ENCODE measurements around the gene IFT81.

IFT81 gene

GRCh38 chr12:110157539-110157938, 33.4 kb downstream of the IFT81 start:
- no peak for DNase-seq (ENCODE audit: low read depth, low spot score)

GRCh38 chr12:110159671-110160245, 35.6 kb downstream of the IFT81 start:
- no peak for DNase-seq (ENCODE audit: low read depth, low spot score)

GRCh38 chr12:110165540-110166159, 41.5 kb downstream of the IFT81 start:
- DNase-seq (ENCODE audit: low read depth, low spot score) = peak; percentile 3

DNA sequence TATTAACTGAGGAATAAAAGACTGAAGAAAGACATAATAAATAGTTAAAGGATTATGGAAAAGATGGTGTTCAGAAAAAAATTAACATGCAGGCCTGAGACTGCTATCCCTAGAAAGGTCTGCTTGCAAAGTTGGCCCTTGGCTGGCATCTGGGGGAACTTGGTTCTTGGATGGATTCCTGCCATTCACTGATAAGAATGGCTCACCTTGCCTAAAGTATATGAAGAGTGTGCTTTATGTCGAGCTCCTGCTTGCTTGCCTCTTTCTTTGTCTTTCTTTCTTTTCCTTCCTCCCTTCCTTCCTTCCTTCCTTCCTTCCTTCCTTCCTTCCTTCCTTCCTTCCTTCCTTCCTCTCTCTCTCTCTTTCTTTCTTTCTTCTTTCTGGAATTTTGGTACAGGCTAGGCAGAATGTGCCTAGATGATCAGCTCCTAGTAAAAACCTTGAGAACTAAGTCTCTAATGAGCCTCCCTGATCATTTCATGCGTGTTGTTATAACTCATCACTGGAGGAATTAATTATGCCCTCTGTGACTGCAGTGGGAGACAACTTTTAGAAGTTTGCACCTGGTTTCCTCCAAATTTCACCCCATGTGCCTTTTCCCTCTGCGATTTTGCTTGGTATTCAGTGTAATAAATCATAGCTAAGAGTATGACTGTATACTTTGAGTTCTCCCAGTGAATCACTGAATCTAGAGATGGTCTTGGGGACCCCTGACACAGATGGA, 44.7 kb downstream of the IFT81 start:
- no peak for DNase-seq (ENCODE audit: low read depth, low spot score)

DNA sequence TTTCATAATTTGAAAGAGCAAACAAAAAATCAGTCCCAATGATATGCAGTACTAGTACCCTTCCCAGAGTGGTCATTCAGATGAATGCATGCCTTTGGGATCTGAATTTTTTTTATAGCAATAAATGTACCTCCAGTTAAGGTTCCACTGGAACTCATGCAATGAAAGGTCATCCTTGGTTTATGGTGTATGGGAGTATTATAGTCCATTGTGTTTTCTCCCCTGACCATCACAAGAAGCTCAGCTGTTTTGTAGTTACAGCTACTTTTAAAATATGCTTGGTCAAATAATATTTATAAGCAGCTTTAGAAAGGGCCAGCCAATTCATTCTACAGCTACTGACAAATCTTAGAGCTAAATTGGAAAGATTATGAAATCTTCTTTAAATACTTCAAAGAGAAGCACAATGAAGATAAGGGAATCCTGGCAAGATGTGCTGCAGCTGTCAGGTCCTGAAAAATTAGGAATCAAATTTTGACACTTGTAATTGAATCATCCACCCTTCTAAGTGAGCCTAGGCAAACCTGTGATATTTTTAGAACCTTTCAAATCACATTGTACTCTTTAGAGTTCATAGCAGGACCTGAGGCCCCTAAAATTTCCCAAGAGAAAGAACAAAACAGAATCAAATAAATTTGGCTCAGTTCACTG, 46.5 kb downstream of the IFT81 start:
- DNase-seq (ENCODE audit: low read depth, low spot score) = no peak

GRCh38 chr12:110171186-110171538, 47.0 kb downstream of the IFT81 start:
- no peak for DNase-seq (ENCODE audit: low read depth, low spot score)

GRCh38 chr12:110171636-110172035, 47.5 kb downstream of the IFT81 start:
- no peak for DNase-seq (ENCODE audit: low read depth, low spot score)

DNA sequence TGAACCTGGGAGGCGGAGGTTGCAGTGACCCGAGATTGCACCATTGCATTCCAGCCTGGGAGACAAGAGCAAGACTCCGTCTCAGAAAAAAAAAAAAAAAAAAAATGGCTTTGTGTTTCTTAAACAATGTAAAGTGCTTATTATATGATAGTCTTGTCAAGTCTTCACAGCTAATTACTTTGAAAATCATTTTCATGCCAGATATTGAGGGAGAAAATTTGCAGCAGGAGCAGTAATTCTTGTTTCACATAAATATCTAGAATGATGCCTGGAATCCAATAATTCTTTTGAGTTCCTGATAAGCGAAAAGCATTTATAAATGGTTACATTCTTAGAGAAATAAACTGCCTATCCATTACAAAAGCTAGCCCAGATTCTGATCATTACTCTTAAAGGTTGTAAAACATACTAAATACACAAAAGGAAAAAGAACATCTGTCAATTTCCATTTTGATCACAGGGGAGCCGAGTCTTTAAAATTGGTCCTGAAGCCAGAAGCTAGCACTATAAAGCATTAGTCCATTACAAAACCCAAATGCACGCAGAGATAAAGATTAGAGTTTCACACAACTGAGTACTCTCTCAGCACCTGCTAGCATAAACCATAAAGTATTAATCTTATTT, 50.3 kb downstream of the IFT81 start:
- DNase-seq (ENCODE audit: low read depth, low spot score) = no peak

DNA sequence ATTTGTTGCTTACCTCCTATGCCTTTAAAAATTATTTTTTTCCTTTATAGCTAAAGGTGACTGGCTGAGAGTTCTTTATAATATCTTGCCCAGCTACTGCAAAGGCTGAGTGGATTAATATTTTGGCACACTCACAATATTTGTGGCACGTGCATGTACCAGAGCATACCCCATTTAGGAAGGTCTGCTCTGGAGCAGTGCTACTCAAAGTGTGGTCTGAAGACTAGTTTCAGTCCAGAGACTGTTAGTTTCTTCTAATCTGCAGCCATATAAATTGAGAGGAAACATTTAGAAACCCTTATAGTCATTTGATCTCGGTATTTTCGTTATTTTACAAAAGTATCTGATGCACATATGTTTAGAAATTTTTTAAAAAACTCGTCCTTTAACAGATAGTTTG, 51.0 kb downstream of the IFT81 start:
- no peak for DNase-seq (ENCODE audit: low read depth, low spot score)

- DNase-seq (ENCODE audit: low read depth, low spot score) = no peak
These were observed 52.6 kb downstream of the IFT81 start for GRCh38 chr12:110176745-110177144.

DNA sequence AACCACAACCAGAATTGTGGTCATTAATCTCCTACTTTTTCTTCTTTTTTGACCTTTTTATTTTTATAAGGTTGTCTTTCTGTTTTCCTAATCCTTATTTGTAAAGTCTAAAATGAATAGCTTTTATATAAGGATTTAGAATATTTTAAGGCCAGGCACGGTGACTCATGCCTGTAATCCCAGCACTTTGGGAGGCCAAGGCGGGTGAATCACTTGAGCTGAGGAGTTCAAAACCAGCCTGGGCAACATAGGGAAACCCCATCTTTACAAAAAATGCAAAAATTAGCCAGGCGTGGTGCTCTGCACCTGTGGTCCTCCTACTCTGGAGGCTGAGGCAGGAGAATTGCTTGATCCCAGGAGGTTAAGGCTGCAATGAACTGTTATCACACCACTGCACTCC, 55.1 kb downstream of the IFT81 start:
- peak; percentile 40 for DNase-seq (ENCODE audit: low read depth, low spot score)

DNA sequence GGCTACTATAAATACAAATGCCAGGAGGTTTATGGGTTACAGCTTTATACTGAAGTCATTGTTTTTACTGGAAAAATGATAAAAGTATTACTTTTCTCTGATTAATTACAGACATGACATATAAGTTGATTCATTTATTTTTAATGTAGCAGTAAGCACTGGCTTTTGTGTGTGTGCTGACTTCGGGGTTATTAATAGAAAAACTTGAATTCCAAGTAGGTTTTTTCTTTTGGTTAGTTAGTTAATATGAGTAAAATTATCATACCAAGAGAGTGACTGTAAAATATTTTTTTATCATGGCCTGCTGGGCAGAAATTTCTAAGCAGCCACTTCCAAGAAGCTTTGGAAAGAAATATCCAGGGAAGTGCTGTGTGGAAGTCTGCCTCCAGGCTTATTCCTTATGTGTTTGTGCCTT, 56.4 kb downstream of the IFT81 start:
- no peak for DNase-seq (ENCODE audit: low read depth, low spot score)

DNA sequence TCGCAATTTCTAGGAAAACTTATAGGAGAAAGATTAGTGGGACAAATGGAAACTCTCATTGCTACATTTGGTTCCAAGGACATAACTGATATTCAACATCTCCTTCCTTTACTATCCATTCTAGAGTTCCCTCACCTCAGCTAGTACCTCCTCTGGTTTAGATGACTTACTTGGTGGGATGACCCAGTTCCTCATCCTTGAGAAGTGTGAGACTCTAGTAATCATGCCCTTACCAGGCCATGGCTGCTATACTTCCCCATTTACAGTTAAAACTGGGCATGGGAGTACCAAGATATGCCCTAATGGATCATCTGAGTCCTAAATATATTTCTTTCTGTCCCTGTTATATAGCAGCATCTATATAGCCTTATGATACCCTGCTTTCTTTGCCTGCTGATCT, 58.1 kb downstream of the IFT81 start:
- no peak for DNase-seq (ENCODE audit: low read depth, low spot score)

DNA sequence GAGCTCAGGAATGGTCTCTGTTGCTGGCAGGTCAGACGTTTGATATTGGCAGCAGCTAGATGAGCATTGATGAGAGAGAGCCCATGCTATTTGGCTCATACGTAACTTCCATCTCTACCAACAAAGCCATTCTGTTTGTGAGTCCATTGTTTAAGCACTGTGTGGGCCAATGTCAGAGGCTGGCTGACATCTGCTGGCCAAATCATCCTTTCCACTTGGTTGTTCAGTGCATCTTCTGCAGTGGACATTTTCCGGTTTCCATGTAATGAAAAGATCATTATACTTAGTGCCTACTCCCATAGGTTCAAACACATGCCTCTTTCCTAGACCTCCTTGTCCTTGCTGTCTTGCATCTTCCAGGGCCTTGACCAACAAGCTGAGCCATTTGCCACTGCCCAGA, 59.2 kb downstream of the IFT81 start:
- no peak for DNase-seq (ENCODE audit: low read depth, low spot score)

- no peak for DNase-seq (ENCODE audit: low read depth, low spot score)
These were observed 61.5 kb downstream of the IFT81 start for GRCh38 chr12:110185626-110186025.

GRCh38 chr12:110186059-110186458, 61.9 kb downstream of the IFT81 start:
- no peak for DNase-seq (ENCODE audit: low read depth, low spot score)

DNA sequence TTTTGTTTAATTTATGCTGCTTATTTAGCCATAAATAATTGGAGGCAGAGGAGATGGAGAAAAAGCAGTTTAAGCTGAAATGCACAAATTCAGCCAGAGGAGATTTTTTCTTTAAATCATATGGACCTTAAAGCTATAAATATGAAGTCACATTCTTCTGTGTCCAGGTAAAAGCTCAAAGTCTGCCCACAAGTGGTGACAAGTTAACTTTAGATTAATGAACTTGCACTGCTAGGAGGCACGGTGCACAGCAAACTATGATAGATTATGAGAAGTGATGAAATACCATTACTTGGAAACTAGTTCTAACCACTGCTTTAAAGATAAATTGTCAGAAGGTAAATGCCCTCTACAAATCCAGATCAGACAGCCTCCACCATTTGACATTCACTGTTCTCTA, 69.0 kb downstream of the IFT81 start:
- no peak for DNase-seq (ENCODE audit: low read depth, low spot score)

DNA sequence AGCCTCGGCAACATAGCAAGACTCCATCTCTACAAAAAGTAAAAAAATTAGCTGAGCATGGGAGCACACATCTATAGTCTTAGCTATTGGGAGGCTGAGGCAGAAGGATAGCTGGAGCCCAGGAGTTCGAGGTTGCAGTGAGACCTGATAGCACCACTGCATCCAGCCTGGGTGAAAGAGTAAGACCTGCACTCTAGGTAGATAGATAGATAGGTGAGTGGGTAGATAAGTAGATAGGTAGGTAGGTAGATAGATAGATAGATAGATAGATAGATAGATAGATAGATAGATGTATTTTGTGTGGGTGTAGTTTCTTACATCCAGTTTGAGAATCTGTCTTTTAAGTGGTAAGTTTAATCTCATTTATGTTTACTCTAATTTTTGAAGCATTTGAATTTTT, 72.8 kb downstream of the IFT81 start:
- no peak for DNase-seq (ENCODE audit: low read depth, low spot score)

DNA sequence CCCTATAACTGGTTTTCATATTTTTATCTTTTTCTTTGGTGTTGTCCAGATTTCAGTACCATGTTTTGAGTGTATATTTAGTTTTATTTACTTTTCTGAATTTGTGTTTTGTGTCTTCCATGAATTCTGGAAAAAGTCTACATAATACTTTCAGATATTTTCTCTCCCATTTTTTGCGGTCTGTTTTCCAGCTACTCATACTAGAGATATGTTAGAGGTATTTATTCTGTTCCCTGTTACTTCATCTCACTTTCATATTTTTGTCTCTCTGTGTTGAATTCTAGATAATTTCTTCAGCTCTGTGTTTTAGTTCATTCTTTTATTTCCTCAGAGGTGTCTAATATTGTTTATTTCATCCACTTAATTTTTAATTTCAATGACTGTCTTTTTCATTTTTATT, 74.2 kb downstream of the IFT81 start:
- DNase-seq (ENCODE audit: low read depth, low spot score) = no peak

- peak; percentile 80 for DNase-seq (ENCODE audit: low read depth, low spot score)
These were observed 75.4 kb downstream of the IFT81 start for GRCh38 chr12:110199339-110200123.

GRCh38 chr12:110200124-110200417, 75.9 kb downstream of the IFT81 start:
- no peak for DNase-seq (ENCODE audit: low read depth, low spot score)

DNA sequence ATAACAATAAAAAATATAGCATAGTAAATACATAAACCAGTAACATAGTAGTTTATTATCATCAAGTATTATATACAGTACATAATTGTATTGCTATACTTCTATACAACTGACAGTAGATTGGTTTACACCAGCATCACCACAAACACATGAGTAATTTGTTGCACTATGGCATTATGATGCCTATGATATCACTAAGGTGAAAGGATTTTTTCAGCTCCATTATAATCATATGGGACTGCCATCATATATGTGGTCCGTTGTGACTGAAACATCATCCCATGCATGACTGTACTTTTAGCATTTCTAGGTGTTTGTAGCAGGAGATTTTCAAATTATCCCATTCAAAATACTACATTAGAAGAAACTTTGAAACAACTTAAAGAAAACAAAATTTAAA, 77.8 kb downstream of the IFT81 start:
- no peak for DNase-seq (ENCODE audit: low read depth, low spot score)
